ENCODE results near the gene SYNE1.
A peak's percentile ranks its signal among the peaks of the same experiment; 100 is the strongest.

- TF ChIP-seq POLR2A (IDR thresholded peaks at IDR 0.05) = no peak
- TF ChIP-seq CTCF (IDR thresholded peaks at IDR 0.05 in 8 of 11, conservative IDR thresholded peaks at IDR 0.05 in 3 of 11) = no peak
- TF ChIP-seq POLR2AphosphoS5 (IDR thresholded peaks at IDR 0.05) = peak in 1 of 3 donors; percentile 28
These were observed 392.0 kb downstream of the SYNE1 start for GRCh38 chr6:152244998-152245630.
